H1 (cell line): ENCODE measurements around the gene LRBA. TPM values are rescaled to one million over a fixed set of nuclear protein-coding genes. Genes with fewer than 3 reads are reported as not detected.

Experiments
- CHD2 ChIP-seq: IDR thresholded peaks from 2 replicates; pipeline ENCODE4 v1.6.1; 2012; ENCODE audit warnings: low read length, improper control_type of control experiment
- GTF2F1 ChIP-seq: IDR thresholded peaks from 2 replicates; pipeline ENCODE4 v1.6.1; 2012; ENCODE audit warnings: low read depth, low read length, improper control_type of control experiment, borderline replicate concordance
- RNF2 ChIP-seq: fragments of 200-900, 300-1000 bp; sonication (generic); IDR thresholded peaks from 2 replicates; pipeline ENCODE4 v1.7.1; 2016; ENCODE audit warnings: borderline replicate concordance, low read depth, mild to moderate bottlenecking, antibody characterized with exemption, low read length; ENCODE audit not compliant: poor library complexity, severe bottlenecking; ENCODE audit errors: missing control alignments
- SIN3A ChIP-seq, 2 experiments: IDR thresholded peaks in 1 of 2; conservative IDR thresholded peaks in 1 of 2; 2 replicates each; pipeline ENCODE4 v1.6.1; 2011 to 2012; ENCODE audit warnings: low read length in 2 of 2, improper control_type of control experiment in 1 of 2, low read depth in 1 of 2, mild to moderate bottlenecking in 1 of 2
- SIX5 ChIP-seq: IDR thresholded peaks from 2 replicates; pipeline ENCODE4 v1.6.1; 2011; ENCODE audit warnings: mild to moderate bottlenecking, low read depth, low read length
- polyA plus RNA-seq, 7 experiments: library from polyadenylated mRNA; depleted of rRNA in 3 of 7; stranded (reverse) in 5 of 7; unstranded in 2 of 7; fragments of >200 nt in 5 of 7; fragments of 200-250 nt in 2 of 7; gene quantifications; 1 replicate in 5 of 7; 2 replicates in 1 of 7; 4 replicates in 1 of 7; pipeline versions ENCODE4 v1.2.1 to v1.2.3, GENCODE V29; 2011 to 2013; ENCODE audit warnings: missing spikeins in 2 of 7, mixed read lengths in 2 of 7
- total RNA-seq: library from RNA; stranded (reverse); fragmentation: NEBNext Ultra II Directional; extraction: Animal tissue kit (Norgen Biotek cat#: 25700); gene quantifications from 2 replicates; pipeline ENCODE4 v1.2.1, GENCODE V29; 2021

Gene LRBA
- total and polyA plus RNA-seq, 2 of the 8 experiments (the other 6 are each of a cell fraction or from before 2014, with no cell fraction given): 54.6 to 83.2 TPM

GRCh38 chr4:150942539-150942938, 72.5 kb downstream of the LRBA start (continued):
- TF ChIP-seq CHD2: no peak
- TF ChIP-seq GTF2F1: no peak
- no peak for TF ChIP-seq RNF2
- no peak for TF ChIP-seq SIX5
- TF ChIP-seq SIN3A (conservative IDR thresholded peaks at IDR 0.05 in 1 of 2, IDR thresholded peaks at IDR 0.05 in 1 of 2; ENCODE audit: low read depth in 1 of 2, low read length in 2 of 2): no peak
- TF ChIP-seq, all 59 proteins: peak for 0
